NCI-H82 (cell line): ENCODE results near the gene PRTN3.
"Not testable (repeated sequence)": the region's sequence is repeated elsewhere in the genome, so short reads cannot be mapped to it uniquely, and the experiment has no call there.

Experiments
- DNase-seq: peaks from one replicate; lab custom pipeline; 2025; lab: John Stamatoyannopoulos, UW

Gene PRTN3

DNA sequence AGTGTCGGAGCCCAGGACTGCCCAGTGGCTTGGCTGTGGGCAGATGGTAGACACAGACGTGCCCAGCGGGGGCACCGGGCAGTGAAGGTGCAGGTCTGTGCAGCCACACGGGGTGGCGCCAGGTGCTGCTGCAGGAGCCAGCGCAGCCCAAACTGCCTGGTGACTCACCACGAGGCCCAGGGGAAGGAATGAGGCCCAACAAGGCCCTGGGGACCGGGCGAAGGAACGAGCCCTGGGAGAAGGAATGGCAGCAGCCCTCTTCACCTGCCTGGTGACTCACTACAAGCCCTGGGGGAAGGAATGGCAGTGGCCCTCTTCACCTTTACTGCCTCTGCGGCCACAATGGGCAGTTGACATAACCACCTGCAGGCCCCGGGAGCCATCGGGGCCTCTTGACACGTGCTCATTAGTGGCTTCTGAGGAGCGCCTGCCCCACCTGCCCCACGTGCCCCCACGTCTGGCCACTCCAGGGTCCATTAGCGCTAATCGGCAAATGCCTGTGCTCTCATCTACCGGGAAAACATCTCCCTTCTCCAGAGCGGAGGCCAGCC is 42.9 kb downstream of the PRTN3 start:
- no peak for DNase-seq

GRCh38 chr19:884420-885211 is 43.8 kb downstream of the PRTN3 start:
- no peak for DNase-seq

- DNase-seq = no peak
Observed at GRCh38 chr19:885536-886224, 44.9 kb downstream of the PRTN3 start.

DNA sequence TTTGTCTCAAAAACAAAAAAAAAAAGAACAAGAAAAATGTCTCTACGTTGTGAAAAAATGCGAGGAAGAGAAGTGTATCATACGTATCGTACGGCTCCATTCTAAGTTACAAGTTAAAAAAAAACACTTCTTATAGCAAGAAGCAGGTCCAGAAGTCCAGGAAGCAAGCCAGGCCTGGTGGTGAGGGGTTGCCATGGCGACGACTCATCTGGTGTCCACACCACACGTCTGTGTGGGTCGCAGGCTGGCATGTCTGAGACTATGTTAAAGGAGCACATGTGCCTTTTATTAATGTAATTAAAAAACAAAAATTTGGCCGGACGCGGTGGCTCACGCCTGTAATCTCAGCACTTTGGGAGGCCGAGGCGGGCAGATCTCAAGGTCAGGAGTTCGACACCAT is 46.3 kb downstream of the PRTN3 start:
- DNase-seq = no peak

DNA sequence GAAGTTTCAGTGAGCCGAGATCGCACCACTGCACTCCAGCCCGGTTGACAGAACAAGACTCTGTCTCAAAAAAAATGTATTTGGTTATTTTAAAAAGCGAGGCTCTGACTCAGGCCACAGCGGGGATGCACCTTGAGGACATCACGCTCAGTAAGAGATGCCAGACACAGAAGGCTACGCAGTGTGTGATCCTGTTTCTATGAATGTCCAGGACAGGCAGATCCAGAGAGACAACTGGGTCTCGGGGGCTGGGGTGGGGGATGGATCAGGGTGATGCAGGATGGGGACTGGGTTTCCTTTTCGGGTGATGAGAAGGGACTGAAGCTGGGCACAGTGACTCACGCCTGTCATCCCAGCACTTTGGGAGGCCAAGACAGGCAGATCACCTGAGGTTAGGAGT is 46.8 kb downstream of the PRTN3 start:
- no peak for DNase-seq

DNA sequence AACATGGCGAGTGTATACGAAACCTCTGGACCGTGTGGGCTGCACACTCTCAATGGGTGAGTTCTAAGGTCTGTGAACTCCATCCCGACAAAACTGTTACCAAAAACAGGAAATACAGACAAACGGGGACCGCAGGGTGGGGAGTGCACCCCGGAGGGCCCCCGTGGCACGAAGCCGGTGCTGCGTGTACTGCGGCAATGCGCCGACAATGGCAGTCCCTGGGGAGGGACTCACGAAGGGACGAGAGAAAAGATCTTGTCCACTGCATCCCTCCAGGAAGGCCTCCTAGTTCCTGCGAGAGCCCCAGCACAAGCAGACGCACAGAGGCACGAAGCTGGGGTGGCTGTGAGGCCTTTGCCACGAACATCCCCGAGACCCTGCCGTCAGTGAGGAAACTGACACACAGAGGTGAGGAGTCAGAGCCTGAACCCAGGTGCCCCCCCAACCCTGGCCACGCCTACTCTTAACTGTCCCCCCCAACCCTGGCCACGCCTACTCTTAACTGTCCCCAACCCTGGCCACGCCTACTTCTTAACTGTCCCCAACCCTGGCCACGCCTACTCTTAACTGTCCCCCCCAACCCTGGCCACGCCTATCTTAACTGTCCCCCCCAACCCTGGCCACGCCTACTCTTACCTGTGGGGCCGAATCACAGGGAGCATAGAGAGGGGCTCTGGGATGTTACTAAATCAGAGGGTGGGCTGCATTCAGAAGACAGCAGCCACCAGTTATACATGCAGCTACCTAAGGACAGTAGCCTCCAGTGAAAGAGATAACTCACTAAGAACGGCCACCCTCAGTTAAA is 48.0 kb downstream of the PRTN3 start:
- no peak for DNase-seq

GRCh38 chr19:889662-890295 is 49.0 kb downstream of the PRTN3 start:
- DNase-seq = no peak

DNA sequence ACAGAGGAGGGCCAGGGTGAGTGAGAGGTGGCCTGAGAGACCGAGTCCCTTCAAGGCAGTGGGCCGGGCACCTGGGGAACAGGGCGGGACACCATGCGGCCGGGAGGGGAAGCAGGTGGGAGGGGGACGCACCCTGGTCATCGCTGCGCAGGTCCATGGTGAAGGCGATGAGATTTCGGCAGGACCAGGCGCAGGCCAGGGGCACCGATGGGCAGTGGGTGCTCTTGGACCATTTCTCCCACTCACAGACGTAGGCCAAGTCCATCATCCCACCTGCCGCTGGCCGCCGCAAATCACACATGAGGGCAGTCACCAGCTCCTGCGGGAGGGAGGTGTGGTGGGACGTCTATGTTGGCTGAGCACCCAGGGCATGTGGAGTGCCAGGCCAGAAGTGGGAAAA is 50.0 kb downstream of the PRTN3 start:
- DNase-seq = no peak

DNA sequence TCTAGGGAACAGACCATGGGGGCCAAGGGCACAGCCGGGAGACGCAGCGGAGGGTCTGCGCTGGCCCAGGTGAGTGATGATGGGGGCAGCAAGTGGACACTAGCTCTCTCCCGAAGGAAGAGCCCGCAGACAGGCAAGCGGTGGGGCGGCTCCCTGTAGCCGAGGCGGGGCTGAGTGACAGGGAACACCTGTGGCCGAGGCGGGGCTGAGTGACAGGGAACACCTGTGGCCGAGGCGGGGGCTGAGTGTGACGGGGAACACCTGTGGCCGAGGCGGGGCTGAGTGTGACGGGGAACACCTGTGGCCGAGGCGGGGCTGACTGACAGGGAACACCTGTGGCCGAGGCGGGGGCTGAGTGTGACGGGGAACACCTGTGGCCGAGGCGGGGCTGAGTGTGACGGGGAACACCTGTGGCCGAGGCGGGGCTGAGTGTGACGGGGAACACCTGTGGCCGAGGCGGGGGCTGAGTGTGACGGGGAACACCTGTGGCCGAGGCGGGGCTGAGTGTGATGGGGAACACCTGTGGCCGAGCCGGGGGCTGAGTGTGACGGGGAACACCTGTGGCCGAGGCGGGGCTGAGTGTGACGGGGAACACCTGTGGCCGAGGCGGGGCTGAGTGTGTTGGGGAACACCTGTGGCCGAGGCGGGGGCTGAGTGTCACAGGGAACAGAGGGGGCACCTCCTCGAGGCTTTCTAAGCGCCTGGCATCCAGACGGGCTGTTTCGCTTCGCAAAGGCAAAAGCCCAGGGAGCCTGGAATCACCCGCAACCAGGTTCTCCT is 50.8 kb downstream of the PRTN3 start:
- not testable (repeated sequence) for DNase-seq

- peak; percentile 42 for DNase-seq
Observed at GRCh38 chr19:892243-892893, 51.6 kb downstream of the PRTN3 start.

- peak; percentile 94 for DNase-seq
Observed at GRCh38 chr19:892894-893689, 52.3 kb downstream of the PRTN3 start, which contains the start of the genes MED16 and RNU6-9. MED16 (minus strand) TSS chr19:893187; CDS start chr19:891131, 2,056 bp downstream. RNU6-9 (plus strand) TSS chr19:893484.

DNA sequence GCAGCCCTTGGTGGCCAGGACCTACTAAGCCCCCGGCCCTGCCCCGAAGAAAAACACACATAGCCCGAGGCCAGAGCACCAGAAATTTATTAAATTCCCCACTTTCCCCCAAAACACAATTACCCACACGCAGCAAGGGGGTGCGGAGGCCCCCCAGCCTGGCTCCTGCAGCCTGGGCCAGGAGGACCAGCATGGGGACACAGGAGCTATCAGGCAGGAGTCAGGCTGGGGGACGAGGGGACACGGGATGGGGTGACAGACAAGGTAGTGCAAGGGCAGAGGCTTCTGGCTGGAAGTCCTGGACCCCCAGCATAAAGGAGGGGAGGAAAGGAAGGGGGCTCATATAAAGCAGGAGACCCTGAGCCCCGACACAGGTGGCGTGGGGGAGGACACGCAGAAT is 55.6 kb downstream of the PRTN3 start:
- DNase-seq = no peak

DNA sequence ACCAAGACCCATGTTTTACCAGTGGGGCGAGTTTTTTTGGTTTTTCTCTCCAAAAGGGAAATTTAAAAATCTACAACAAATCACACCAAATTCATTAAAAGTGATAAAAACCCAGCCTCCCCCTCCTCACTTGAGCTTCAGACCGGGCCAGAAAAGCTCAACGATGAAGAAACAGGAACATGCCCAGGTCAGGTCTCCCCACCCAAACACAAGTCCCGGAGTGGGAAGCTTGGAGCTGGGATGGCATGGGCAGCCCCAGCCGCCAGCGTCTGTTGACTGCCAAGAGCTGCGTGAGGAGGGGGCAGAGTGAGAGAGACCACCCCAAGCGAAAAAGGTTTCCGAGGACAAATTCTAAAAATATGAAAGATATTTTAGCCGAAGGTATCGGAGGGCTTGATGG is 56.2 kb downstream of the PRTN3 start:
- DNase-seq = no peak

DNA sequence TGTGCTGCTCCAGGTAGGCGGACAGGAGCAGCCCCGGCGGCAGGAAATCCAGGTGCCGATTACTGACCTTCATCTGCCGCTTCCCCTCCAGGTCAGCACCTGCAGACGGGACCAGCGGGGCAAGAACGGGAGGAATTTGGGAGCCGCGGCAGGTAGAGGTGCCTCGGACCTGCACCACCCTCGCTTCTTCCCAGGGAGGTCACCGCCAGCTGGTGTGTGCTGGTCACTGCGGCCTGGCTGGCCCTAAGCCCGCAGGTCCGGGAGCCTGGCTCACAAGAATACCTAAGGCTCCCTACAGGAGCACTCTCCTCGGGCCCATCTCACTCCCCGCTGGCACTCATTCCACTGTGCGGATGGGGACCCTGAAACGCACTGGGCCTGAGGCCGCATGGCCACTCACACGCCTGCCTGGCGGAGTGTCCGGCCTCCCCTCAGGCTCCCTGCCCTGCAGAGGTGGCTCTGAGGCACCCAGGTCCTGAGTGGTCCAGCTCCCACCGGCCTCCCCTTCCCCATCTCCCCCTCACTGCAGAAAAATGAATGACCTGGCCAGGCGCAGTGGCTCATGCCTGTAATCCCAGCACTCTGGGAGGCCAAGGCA is 56.7 kb downstream of the PRTN3 start:
- no peak for DNase-seq
